Measurements from ENCODE around the gene TRRAP. TPM values are rescaled to one million over a fixed set of nuclear protein-coding genes. Genes with fewer than 3 reads are reported as not detected.

The TRRAP gene
- total and polyA plus RNA-seq, 2 of the 4 experiments (the other 2 are of a cell fraction): 12.5 to 18.1 TPM

DNA sequence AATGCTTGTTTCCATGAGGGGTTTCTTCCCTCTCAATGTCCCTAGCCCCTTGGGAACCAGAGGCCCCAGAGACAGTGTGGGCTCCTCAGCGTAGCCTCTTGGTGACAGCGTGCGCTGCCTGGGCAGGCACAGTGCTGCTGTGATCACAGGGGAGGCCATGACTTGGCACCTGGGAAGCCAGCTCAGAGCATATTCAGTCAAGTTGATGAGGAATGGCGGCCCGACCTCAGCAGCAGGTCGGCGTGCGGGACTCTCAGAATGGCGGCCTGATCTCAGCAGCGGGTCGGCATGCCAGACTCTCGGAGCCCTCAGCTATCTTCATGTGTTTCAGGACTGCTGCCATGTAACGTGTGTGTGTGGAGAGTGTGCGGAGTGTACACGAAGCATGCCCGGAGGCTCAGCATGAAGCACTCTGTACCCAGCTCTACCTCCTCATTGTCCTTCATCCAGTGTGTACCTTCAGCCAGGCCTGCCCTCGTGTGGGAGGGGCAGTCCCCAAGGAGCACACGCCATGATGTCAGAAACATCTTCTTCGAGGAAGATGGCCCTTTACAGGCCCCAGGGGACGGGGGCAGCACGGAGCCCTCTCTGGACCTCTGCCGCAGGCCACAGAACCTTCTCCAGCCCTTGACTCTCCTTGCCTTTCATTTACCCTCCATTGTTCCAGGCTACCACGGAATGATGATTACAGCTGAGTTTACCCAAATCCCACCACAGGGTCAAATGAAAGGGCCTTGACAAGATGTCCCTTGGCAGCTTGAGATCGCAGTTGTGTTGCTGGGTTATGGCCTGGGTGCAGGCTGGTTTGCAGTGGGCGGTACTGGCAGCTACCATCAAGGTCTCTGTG is 135.2 kb downstream of the TRRAP start:
- Histone ChIP-seq H3K9me1 (ENCODE audit: insufficient read depth, low read length) (0 out of 2 replicates have a peak, but pooled peaks cover 4% of the 10 kb centered on the region), H3K4ac (ENCODE audit: low read depth, low read length) (no peak overlapping the region), H2BK15ac (ENCODE audit: low read depth, low read length) (no peak overlapping the region), H3K4me2 (ENCODE audit: low read depth, low read length) (no peak overlapping the region), H2AK9ac (replicated peaks; ENCODE audit: low read depth, low read length, poor library complexity) (peak overlapping the region; percentile 67), H3K9me3 (ENCODE audit: control insufficient read depth, insufficient read depth, low read length) (no peaks in the 10 kb centered on the region), H2AK5ac (ENCODE audit: low read depth, low read length) (no peak overlapping the region), H3K23ac (ENCODE audit: low read depth, low read length) (no peak overlapping the region), H4K8ac (ENCODE audit: low read depth in 2 of 2, low read length in 2 of 2) (no peak overlapping the region), H3K27me3 (ENCODE audit: control insufficient read depth, insufficient read depth, low read length) (no peaks in the 10 kb centered on the region), H3K9ac (ENCODE audit: low read depth, low read length) (no peak overlapping the region), H3K27ac (ENCODE audit: insufficient read depth, low read length) (no peak overlapping the region), H2BK20ac (ENCODE audit: low read depth, low read length) (no peak overlapping the region), H4K5ac (ENCODE audit: low read depth, low read length) (no peak overlapping the region), H2AFZ (replicated peaks; ENCODE audit: low read length, poor library complexity) (no peak overlapping the region), H3K14ac (replicated peaks; ENCODE audit: low read depth, low read length) (no peak overlapping the region), H4K20me1 (ENCODE audit: insufficient read depth, low read length) (peaks cover 5% of the 10 kb centered on the region; the same call in 1 of the 2 replicates), H3K18ac (ENCODE audit: low read depth, low read length) (no peak overlapping the region), H4K91ac (ENCODE audit: insufficient read depth, low read depth, low read length) (no peak overlapping the region), H2BK120ac (ENCODE audit: low read depth, low read length) (no peak overlapping the region), H3K56ac (ENCODE audit: extremely low read depth, insufficient read depth, low read length) (no peak overlapping the region), H3K79me1 (ENCODE audit: low read depth in 1 of 2, low read length in 2 of 2) (peaks cover 0 to 13% of the 10 kb centered on the region in 2 experiments; a peak in 2 of 4 replicates), H3K4me3 (ENCODE audit: insufficient read depth, low read depth, low read length) (no peak overlapping the region), H3K4me1 (ENCODE audit: control insufficient read depth, insufficient read depth, low read length) (no peaks in the 10 kb centered on the region), H3K36me3 (ENCODE audit: control insufficient read depth, insufficient read depth, low read length) (peaks cover 57% of the 10 kb centered on the region), H2BK5ac (ENCODE audit: low read depth, low read length, poor library complexity, severe bottlenecking) (no peak overlapping the region)
- intact Hi-C loops (cut with micrococcal nuclease): no loop called here
- POLR2A ChIA-PET (ENCODE audit: unreplicated experiment): no interaction called here
- no peak for DNase-seq
- BruUV-seq (replicated peaks): no TSS peak
- ATAC-seq (ENCODE audit: low read depth): no peak
- WGBS, 2 experiments (ENCODE audit: extremely low coverage in 2 of 2, insufficient read length in 1 of 2): 97% methylated on average over 6 of the region's 25 CpGs; no CpG with 5 or more reads in 1 of the 2 experiments
- dilution Hi-C loops (cut with HindIII; ENCODE audit: low sequenced_read_pairs, unreplicated experiment): no loop called here
- CTCF ChIA-PET: no interaction called here
- in situ Hi-C loops (cut with MboI; ENCODE audit: low sequenced_read_pairs): no loop called here
- no peak for TF ChIP-seq CHD1 (IDR thresholded peaks at IDR 0.05; ENCODE audit: low read depth, low read length)
- TF ChIP-seq, protein P1, sequence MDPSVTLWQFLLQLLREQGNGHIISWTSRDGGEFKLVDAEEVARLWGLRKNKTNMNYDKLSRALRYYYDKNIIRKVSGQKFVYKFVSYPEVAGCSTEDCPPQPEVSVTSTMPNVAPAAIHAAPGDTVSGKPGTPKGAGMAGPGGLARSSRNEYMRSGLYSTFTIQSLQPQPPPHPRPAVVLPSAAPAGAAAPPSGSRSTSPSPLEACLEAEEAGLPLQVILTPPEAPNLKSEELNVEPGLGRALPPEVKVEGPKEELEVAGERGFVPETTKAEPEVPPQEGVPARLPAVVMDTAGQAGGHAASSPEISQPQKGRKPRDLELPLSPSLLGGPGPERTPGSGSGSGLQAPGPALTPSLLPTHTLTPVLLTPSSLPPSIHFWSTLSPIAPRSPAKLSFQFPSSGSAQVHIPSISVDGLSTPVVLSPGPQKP (IDR thresholded peaks at IDR 0.05; ENCODE audit: borderline replicate concordance, low read depth, low read length): no peak
- no peak for TF ChIP-seq MXI1 (IDR thresholded peaks at IDR 0.05; ENCODE audit: borderline replicate concordance, low read depth, low read length)
- TF ChIP-seq SMC3 (IDR thresholded peaks at IDR 0.05; ENCODE audit: low read depth, low read length): no peak
- no peak for TF ChIP-seq BHLHE40 (IDR thresholded peaks at IDR 0.05; ENCODE audit: low read depth, low read length)
- no peak for TF ChIP-seq CEBPB (IDR thresholded peaks at IDR 0.05; ENCODE audit: low read depth, low read length)
- TF ChIP-seq, protein P2, sequence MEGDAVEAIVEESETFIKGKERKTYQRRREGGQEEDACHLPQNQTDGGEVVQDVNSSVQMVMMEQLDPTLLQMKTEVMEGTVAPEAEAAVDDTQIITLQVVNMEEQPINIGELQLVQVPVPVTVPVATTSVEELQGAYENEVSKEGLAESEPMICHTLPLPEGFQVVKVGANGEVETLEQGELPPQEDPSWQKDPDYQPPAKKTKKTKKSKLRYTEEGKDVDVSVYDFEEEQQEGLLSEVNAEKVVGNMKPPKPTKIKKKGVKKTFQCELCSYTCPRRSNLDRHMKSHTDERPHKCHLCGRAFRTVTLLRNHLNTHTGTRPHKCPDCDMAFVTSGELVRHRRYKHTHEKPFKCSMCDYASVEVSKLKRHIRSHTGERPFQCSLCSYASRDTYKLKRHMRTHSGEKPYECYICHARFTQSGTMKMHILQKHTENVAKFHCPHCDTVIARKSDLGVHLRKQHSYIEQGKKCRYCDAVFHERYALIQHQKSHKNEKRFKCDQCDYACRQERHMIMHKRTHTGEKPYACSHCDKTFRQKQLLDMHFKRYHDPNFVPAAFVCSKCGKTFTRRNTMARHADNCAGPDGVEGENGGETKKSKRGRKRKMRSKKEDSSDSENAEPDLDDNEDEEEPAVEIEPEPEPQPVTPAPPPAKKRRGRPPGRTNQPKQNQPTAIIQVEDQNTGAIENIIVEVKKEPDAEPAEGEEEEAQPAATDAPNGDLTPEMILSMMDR (conservative IDR thresholded peaks at IDR 0.05; ENCODE audit: low read depth, low read length): no peak
- no peak for TF ChIP-seq FOS (IDR thresholded peaks at IDR 0.05; ENCODE audit: low read depth, low read length)
- TF ChIP-seq RCOR1 (IDR thresholded peaks at IDR 0.05; ENCODE audit: insufficient replicate concordance, low read length): no peak
- TF ChIP-seq RAD21 (IDR thresholded peaks at IDR 0.05; ENCODE audit: low read length): no peak
- TF ChIP-seq MAFK (IDR thresholded peaks at IDR 0.05; ENCODE audit: low read depth, low read length): no peak
- no peak for TF ChIP-seq RFX5 (IDR thresholded peaks at IDR 0.05; ENCODE audit: low read depth, low read length)
- no peak for TF ChIP-seq NFE2L2 (IDR thresholded peaks at IDR 0.05; ENCODE audit: low read depth, low read length)
- TF ChIP-seq POLR2A (IDR thresholded peaks at IDR 0.05; ENCODE audit: low read depth, low read length): no peak
- TF ChIP-seq, protein P3, sequence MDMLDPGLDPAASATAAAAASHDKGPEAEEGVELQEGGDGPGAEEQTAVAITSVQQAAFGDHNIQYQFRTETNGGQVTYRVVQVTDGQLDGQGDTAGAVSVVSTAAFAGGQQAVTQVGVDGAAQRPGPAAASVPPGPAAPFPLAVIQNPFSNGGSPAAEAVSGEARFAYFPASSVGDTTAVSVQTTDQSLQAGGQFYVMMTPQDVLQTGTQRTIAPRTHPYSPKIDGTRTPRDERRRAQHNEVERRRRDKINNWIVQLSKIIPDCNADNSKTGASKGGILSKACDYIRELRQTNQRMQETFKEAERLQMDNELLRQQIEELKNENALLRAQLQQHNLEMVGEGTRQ (IDR thresholded peaks at IDR 0.05; ENCODE audit: low read depth, low read length): no peak
